NCI-H2196 treated with DMSO at 0.1 percent for 48 hours (cell line): ENCODE measurements around the gene SLC38A2.
"Not testable (repeated sequence)": the region's sequence is repeated elsewhere in the genome, so short reads cannot be mapped to it uniquely, and the experiment has no call there.

Source experiments
- DNase-seq: peaks from one replicate; lab custom pipeline; 2025; ENCODE audit not compliant: unreplicated experiment; lab: John Stamatoyannopoulos, UW

Gene SLC38A2

GRCh38 chr12:46372544-46373300 is at the start of gene SLC38A2:
SLC38A2 (minus strand) TSS chr12:46372773; CDS start chr12:46371293, 1,480 bp downstream.
- peak; percentile 88 for DNase-seq

GRCh38 chr12:46419675-46420074 is 47.1 kb upstream of the SLC38A2 start:
- no peak for DNase-seq

- no peak for DNase-seq
These were observed 43.0 kb upstream of the SLC38A2 start for GRCh38 chr12:46415552-46415951.

GRCh38 chr12:46414591-46415268 is 42.2 kb upstream of the SLC38A2 start:
- no peak for DNase-seq

- DNase-seq = no peak
These were observed 40.8 kb upstream of the SLC38A2 start for GRCh38 chr12:46413368-46413767.

- no peak for DNase-seq
These were observed 40.3 kb upstream of the SLC38A2 start for GRCh38 chr12:46412857-46413256.

- no peak for DNase-seq
These were observed 37.9 kb upstream of the SLC38A2 start for GRCh38 chr12:46410495-46410894.

GRCh38 chr12:46409974-46410373 is 37.4 kb upstream of the SLC38A2 start:
- no peak for DNase-seq

GRCh38 chr12:46409342-46409741 is 36.8 kb upstream of the SLC38A2 start:
- no peak for DNase-seq

- no peak for DNase-seq
These were observed 35.9 kb upstream of the SLC38A2 start for GRCh38 chr12:46408441-46408840.

- no peak for DNase-seq
These were observed 34.8 kb upstream of the SLC38A2 start for GRCh38 chr12:46407361-46407760.

- no peak for DNase-seq
These were observed 33.9 kb upstream of the SLC38A2 start for GRCh38 chr12:46406352-46407027.

GRCh38 chr12:46404733-46405132 is 32.2 kb upstream of the SLC38A2 start:
- DNase-seq = no peak

- no peak for DNase-seq
These were observed 31.7 kb upstream of the SLC38A2 start for GRCh38 chr12:46404225-46404631.

GRCh38 chr12:46403719-46404070 is 31.1 kb upstream of the SLC38A2 start:
- DNase-seq = no peak

GRCh38 chr12:46402941-46403718 is 30.6 kb upstream of the SLC38A2 start:
- no peak for DNase-seq

GRCh38 chr12:46402451-46402850 is 29.9 kb upstream of the SLC38A2 start:
- DNase-seq = no peak

GRCh38 chr12:46401662-46402061 is 29.1 kb upstream of the SLC38A2 start:
- no peak for DNase-seq

- no peak for DNase-seq
These were observed 27.8 kb upstream of the SLC38A2 start for GRCh38 chr12:46400406-46400805.

GRCh38 chr12:46399461-46400248 is 27.1 kb upstream of the SLC38A2 start:
- DNase-seq = not testable (repeated sequence)
